ENCODE results near the gene CHCHD10.

Gene CHCHD10

GRCh38 chr22:23750367-23750713 is 17.4 kb downstream of the CHCHD10 start:
- DNase-seq (ENCODE audit: low read depth) = no peak
- TF ChIP-seq CTCF (IDR thresholded peaks at IDR 0.05; ENCODE audit: insufficient read depth, low read depth, low read length, missing control alignments) = no peak
- H3K4me3 ChIP-seq (ENCODE audit: low read depth, low read length) = peak overlapping the region; percentile 85

- TF ChIP-seq CTCF (IDR thresholded peaks at IDR 0.05; ENCODE audit: insufficient read depth, low read depth, low read length, missing control alignments) = no peak
- H3K4me3 ChIP-seq (ENCODE audit: low read depth, low read length) = peak overlapping the region; percentile 85; the same call in 1 of the 2 replicates
- no peak for DNase-seq (ENCODE audit: low read depth)
These were observed 17.9 kb downstream of the CHCHD10 start for GRCh38 chr22:23749841-23750301.

- no peak overlapping the region for H3K4me3 ChIP-seq (ENCODE audit: low read depth, low read length)
- TF ChIP-seq CTCF (IDR thresholded peaks at IDR 0.05; ENCODE audit: insufficient read depth, low read depth, low read length, missing control alignments) = no peak
- DNase-seq (ENCODE audit: low read depth) = no peak
These were observed 22.0 kb downstream of the CHCHD10 start for GRCh38 chr22:23745791-23746190.

GRCh38 chr22:23744485-23744884 is 23.3 kb downstream of the CHCHD10 start:
- no peak for TF ChIP-seq CTCF (IDR thresholded peaks at IDR 0.05; ENCODE audit: insufficient read depth, low read depth, low read length, missing control alignments)
- no peak for DNase-seq (ENCODE audit: low read depth)
- H3K4me3 ChIP-seq (ENCODE audit: low read depth, low read length) = no peak overlapping the region

- TF ChIP-seq CTCF (IDR thresholded peaks at IDR 0.05; ENCODE audit: insufficient read depth, low read depth, low read length, missing control alignments) = no peak
- DNase-seq (ENCODE audit: low read depth) = no peak
- H3K4me3 ChIP-seq (ENCODE audit: low read depth, low read length) = no peak overlapping the region
These were observed 23.8 kb downstream of the CHCHD10 start for GRCh38 chr22:23744001-23744400.

GRCh38 chr22:23743303-23743705 is 24.5 kb downstream of the CHCHD10 start:
- no peak overlapping the region for H3K4me3 ChIP-seq (ENCODE audit: low read depth, low read length)
- DNase-seq (ENCODE audit: low read depth) = no peak
- TF ChIP-seq CTCF (IDR thresholded peaks at IDR 0.05; ENCODE audit: insufficient read depth, low read depth, low read length, missing control alignments) = no peak

GRCh38 chr22:23742505-23743264 is 25.1 kb downstream of the CHCHD10 start:
- H3K4me3 ChIP-seq (ENCODE audit: low read depth, low read length) = no peak overlapping the region
- no peak for DNase-seq (ENCODE audit: low read depth)
- no peak for TF ChIP-seq CTCF (IDR thresholded peaks at IDR 0.05; ENCODE audit: insufficient read depth, low read depth, low read length, missing control alignments)
